Mesenchymal stem cell (in vitro differentiated cells and primary cell): ENCODE data around the gene ROR2.
A peak's percentile ranks its signal among the peaks of the same experiment; 100 is the strongest.

Experiments used
- DNase-seq: peaks from one replicate; pipeline ENCODE4 v3.0.0-alpha.2; 2013
- H2AFZ ChIP-seq: one replicate; pipeline ENCODE4 v1.6.1; 2013; ENCODE audit warnings: low read depth, mild to moderate bottlenecking, control low read depth, inconsistent platforms, low read length, moderate library complexity
- H2AK5ac ChIP-seq: 2 replicates; pipeline ENCODE4 v1.6.1; 2013; ENCODE audit warnings: low read length, moderate library complexity, mild to moderate bottlenecking, inconsistent platforms; ENCODE audit not compliant: severe bottlenecking
- H2BK120ac ChIP-seq: one replicate; pipeline ENCODE4 v1.6.1; 2013; ENCODE audit warnings: low read depth, mild to moderate bottlenecking, inconsistent platforms, low read length, moderate library complexity
- H2BK12ac ChIP-seq, 2 experiments: one replicate each; pipeline ENCODE4 v1.6.1; 2013; ENCODE audit warnings: inconsistent platforms in 2 of 2, low read length in 2 of 2, mild to moderate bottlenecking in 2 of 2, moderate library complexity in 2 of 2, control low read depth in 1 of 2
- H2BK15ac ChIP-seq: one replicate; pipeline ENCODE4 v1.6.1; 2013; ENCODE audit warnings: mild to moderate bottlenecking, low read depth, inconsistent platforms; ENCODE audit not compliant: poor library complexity, severe bottlenecking
- H2BK5ac ChIP-seq: 2 replicates; pipeline ENCODE4 v1.6.1; 2013; ENCODE audit warnings: low read depth, mild to moderate bottlenecking, low read length, control low read depth, inconsistent platforms; ENCODE audit not compliant: poor library complexity, severe bottlenecking
- H3K14ac ChIP-seq, 2 experiments: one replicate each; pipeline ENCODE4 v1.6.1; 2013; ENCODE audit warnings: inconsistent platforms in 2 of 2, low read length in 2 of 2, control low read depth in 1 of 2, mild to moderate bottlenecking in 1 of 2, moderate library complexity in 1 of 2
- H3K18ac ChIP-seq, 2 experiments: one replicate each; pipeline ENCODE4 v1.6.1; 2013; ENCODE audit warnings: inconsistent platforms in 2 of 2, low read length in 2 of 2, control low read depth in 1 of 2, low read depth in 1 of 2, mild to moderate bottlenecking in 1 of 2
- H3K23ac ChIP-seq, 2 experiments: one replicate each; pipeline ENCODE4 v1.6.1; 2013; ENCODE audit warnings: inconsistent platforms in 2 of 2, low read length in 2 of 2, mild to moderate bottlenecking in 2 of 2, moderate library complexity in 2 of 2, control low read depth in 1 of 2
- H3K27ac ChIP-seq: 2 replicates; pipeline ENCODE4 v1.5.1; 2013; ENCODE audit warnings: mild to moderate bottlenecking, moderate library complexity, low read length, control low read depth, inconsistent platforms; ENCODE audit not compliant: poor library complexity, severe bottlenecking
- H3K27me3 ChIP-seq, 2 experiments: 2 replicates each; pipeline versions ENCODE4 v1.6.1 to v1.7.0; 2013; ENCODE audit warnings: low read length in 2 of 2, mild to moderate bottlenecking in 2 of 2, moderate library complexity in 2 of 2, control low read depth in 1 of 2, inconsistent platforms in 1 of 2; ENCODE audit not compliant: control insufficient read depth in 1 of 2, insufficient read depth in 1 of 2
- H3K36me3 ChIP-seq, 2 experiments: 2 replicates each; pipeline versions ENCODE4 v1.6.1 to v1.7.0; 2013; ENCODE audit warnings: low read length in 2 of 2, control low read depth in 1 of 2, inconsistent platforms in 1 of 2, low read depth in 1 of 2, mild to moderate bottlenecking in 1 of 2; ENCODE audit not compliant: insufficient read depth in 2 of 2, control insufficient read depth in 1 of 2
- H3K4ac ChIP-seq, 2 experiments: one replicate each; pipeline ENCODE4 v1.6.1; 2013; ENCODE audit warnings: inconsistent platforms in 2 of 2, low read length in 2 of 2, mild to moderate bottlenecking in 2 of 2, moderate library complexity in 2 of 2, control low read depth in 1 of 2, low read depth in 1 of 2
- H3K4me1 ChIP-seq: 2 replicates; pipeline ENCODE4 v1.6.1; 2013; ENCODE audit warnings: low read depth, low read length, control low read depth; ENCODE audit not compliant: control insufficient read depth, insufficient read depth
- H3K4me2 ChIP-seq: 2 replicates; pipeline ENCODE4 v1.6.1; 2013; ENCODE audit warnings: low read length, mild to moderate bottlenecking, inconsistent platforms; ENCODE audit not compliant: poor library complexity, severe bottlenecking
- H3K4me3 ChIP-seq, 2 experiments: 2 replicates each; pipeline versions ENCODE4 v1.5.1 to v1.7.0; 2013; ENCODE audit warnings: low read length in 2 of 2, mild to moderate bottlenecking in 2 of 2, control low read depth in 1 of 2, low read depth in 1 of 2; ENCODE audit not compliant: insufficient read depth in 1 of 2
- H3K79me1 ChIP-seq: replicated peaks from 2 replicates; pipeline ENCODE4 v1.6.1; 2013; ENCODE audit warnings: mild to moderate bottlenecking, control low read depth, low read length, inconsistent platforms; ENCODE audit not compliant: poor library complexity, severe bottlenecking
- H3K9ac ChIP-seq: 2 replicates; pipeline ENCODE4 v1.7.0; 2013; ENCODE audit warnings: mild to moderate bottlenecking, low read length, moderate library complexity
- H3K9me3 ChIP-seq: 2 replicates; pipeline ENCODE4 v1.7.0; 2013; ENCODE audit warnings: mild to moderate bottlenecking, low read length; ENCODE audit not compliant: control insufficient read depth
- H4K8ac ChIP-seq: one replicate; pipeline ENCODE4 v1.6.1; 2013; ENCODE audit warnings: inconsistent platforms, mild to moderate bottlenecking, low read length, moderate library complexity
- H4K91ac ChIP-seq: one replicate; pipeline ENCODE4 v1.6.1; 2013; ENCODE audit warnings: mild to moderate bottlenecking, low read length, inconsistent platforms
- WGBS: methylation state at CpG from one replicate; pipeline ENCODE4 v1.1.7; 2013; ENCODE audit warnings: mixed read lengths; 5-methylcytosine and 5-hydroxymethylcytosine counted together

ROR2 gene

GRCh38 chr9:91897201-91897600 lies 52.8 kb downstream of the ROR2 start:
- Histone ChIP-seq H3K4me1 (peaks cover 42% of the 10 kb centered on the region), H4K91ac (no peak overlapping the region), H2BK12ac (no peak overlapping the region), H3K4me3 (peak overlapping the region in 1 of 2 experiments; percentile 21), H3K4me2 (no peak overlapping the region), H2BK5ac (no peak overlapping the region), H3K27ac (peak overlapping the region; percentile 79), H3K9ac (peak overlapping the region; percentile 54), H4K8ac (no peak overlapping the region), H2AK5ac (no peak overlapping the region), H3K14ac (no peak overlapping the region), H3K4ac (no peak overlapping the region), H2BK120ac (no peak overlapping the region), H2BK15ac (peak overlapping the region; percentile 38), H3K36me3 (no peaks in the 10 kb centered on the region), H3K23ac (no peak overlapping the region), H3K27me3 (no peaks in the 10 kb centered on the region), H2AFZ (no peak overlapping the region), H3K18ac (peak overlapping the region in 1 of 2 experiments; percentile 85), H3K9me3 (no peaks in the 10 kb centered on the region), H3K79me1 (peaks cover 14% of the 10 kb centered on the region)
- WGBS: 24% methylated on average over 1 of the region's 1 CpG
- DNase-seq: no peak

GRCh38 chr9:91896513-91897121 lies 53.4 kb downstream of the ROR2 start:
- Histone ChIP-seq H2AK5ac (peak overlapping the region; percentile 26), H3K18ac (peak overlapping the region; percentile 41 to 85), H3K9me3 (no peaks in the 10 kb centered on the region), H2AFZ (no peak overlapping the region), H4K8ac (peak overlapping the region; percentile 93), H3K4ac (peak overlapping the region in 1 of 2 experiments; percentile 57), H3K27ac (peak overlapping the region; percentile 79), H3K4me3 (peak overlapping the region in 1 of 2 experiments; percentile 21), H2BK12ac (peak overlapping the region in 1 of 2 experiments; percentile 42), H3K36me3 (no peaks in the 10 kb centered on the region), H2BK120ac (peak overlapping the region; percentile 42), H4K91ac (peak overlapping the region; percentile 70), H3K79me1 (peaks cover 17% of the 10 kb centered on the region), H2BK5ac (no peak overlapping the region), H2BK15ac (no peak overlapping the region), H3K4me1 (peaks cover 41% of the 10 kb centered on the region), H3K14ac (no peak overlapping the region), H3K4me2 (no peak overlapping the region), H3K27me3 (no peaks in the 10 kb centered on the region), H3K23ac (no peak overlapping the region), H3K9ac (peak overlapping the region; percentile 54)
- 36% methylated on average over 11 of the region's 11 CpGs for WGBS
- DNase-seq: peak; percentile 42

GRCh38 chr9:91896097-91896496 lies 53.9 kb downstream of the ROR2 start:
- Histone ChIP-seq H3K9me3 (no peaks in the 10 kb centered on the region), H2BK120ac (peak overlapping the region; percentile 42), H3K27me3 (no peaks in the 10 kb centered on the region), H2AFZ (no peak overlapping the region), H3K23ac (no peak overlapping the region), H3K9ac (peak overlapping the region; percentile 54), H3K4me3 (no peak overlapping the region), H3K18ac (no peak overlapping the region), H3K79me1 (peaks cover 20% of the 10 kb centered on the region), H3K36me3 (no peaks in the 10 kb centered on the region), H2BK12ac (peak overlapping the region in 1 of 2 experiments; percentile 23), H3K4me2 (no peak overlapping the region), H4K91ac (no peak overlapping the region), H2BK5ac (no peak overlapping the region), H3K14ac (no peak overlapping the region), H3K27ac (peak overlapping the region; percentile 72), H2BK15ac (no peak overlapping the region), H3K4ac (no peak overlapping the region), H4K8ac (no peak overlapping the region), H3K4me1 (peaks cover 41% of the 10 kb centered on the region), H2AK5ac (peak overlapping the region; percentile 26)
- WGBS: 91% methylated on average over 7 of the region's 7 CpGs
- DNase-seq: no peak

GRCh38 chr9:91894536-91894935 lies 55.5 kb downstream of the ROR2 start:
- no peak for DNase-seq
- no peak overlapping the region for H3K14ac ChIP-seq
- H4K8ac ChIP-seq: no peak overlapping the region
- WGBS: 88% methylated on average over 1 of the region's 1 CpG
- no peak overlapping the region for H3K18ac ChIP-seq
- H4K91ac ChIP-seq: no peak overlapping the region
- no peak overlapping the region for H3K23ac ChIP-seq
- H2BK15ac ChIP-seq: no peak overlapping the region
- no peaks in the 10 kb centered on the region for H3K27me3 ChIP-seq
- no peaks in the 10 kb centered on the region for H3K9me3 ChIP-seq
- H3K27ac ChIP-seq: no peak overlapping the region
- H2BK5ac ChIP-seq: no peak overlapping the region
- no peak overlapping the region for H3K4ac ChIP-seq
- H3K9ac ChIP-seq: no peak overlapping the region
- H3K4me2 ChIP-seq: no peak overlapping the region
- no peaks in the 10 kb centered on the region for H3K36me3 ChIP-seq
- peaks cover 34% of the 10 kb centered on the region for H3K4me1 ChIP-seq
- H2AK5ac ChIP-seq: no peak overlapping the region
- H3K79me1 ChIP-seq: peaks cover 25% of the 10 kb centered on the region
- no peak overlapping the region for H2BK120ac ChIP-seq
- H3K4me3 ChIP-seq: no peak overlapping the region
- no peak overlapping the region for H2AFZ ChIP-seq
- peak overlapping the region in 1 of 2 experiments; percentile 2 for H2BK12ac ChIP-seq
